Measurements from ENCODE around the gene C12orf75. TPM values are rescaled to one million over a fixed set of nuclear protein-coding genes. Genes with fewer than 3 reads are reported as not detected.
"Not testable (repeated sequence)": the region's sequence is repeated elsewhere in the genome, so short reads cannot be mapped to it uniquely, and the experiment has no call there.

Gene C12orf75
- 1.2 TPM for total RNA-seq
- long read RNA-seq, partial matches to known transcripts = 0 of 1 reads
- long read RNA-seq, other reads (novel, unspliced or antisense) = 0 of 1 reads

- DNase-seq (ENCODE audit: missing footprints) = peak; percentile 74
- intact Hi-C loops (cut with DNase I) = no loop called here
- peak; percentile 76 for ATAC-seq
Observed at GRCh38 chr12:105330283-105330930, at the start of gene C12orf75. Gene C12orf75 (plus strand): TSS chr12:105330691. CDS start chr12:105330892, 201 bp downstream.

GRCh38 chr12:105280966-105281693 is 49.4 kb upstream of the C12orf75 start:
- DNase-seq (ENCODE audit: missing footprints) (no peak), ATAC-seq (no peak)
- intact Hi-C loops (cut with DNase I) = loop anchor here (5.0 kb wide), 1 partner anchor 101 kb away; no protein-coding TSS in a partner anchor

- ATAC-seq = no peak
- DNase-seq (ENCODE audit: missing footprints) = no peak
- intact Hi-C loops (cut with DNase I) = loop anchor here (5.0 kb wide), 1 partner anchor 101 kb away; no protein-coding TSS in a partner anchor
Observed at GRCh38 chr12:105281694-105282049, 48.8 kb upstream of the C12orf75 start.

GRCh38 chr12:105285378-105285777 is 45.1 kb upstream of the C12orf75 start:
- DNase-seq (ENCODE audit: missing footprints) = no peak
- no peak for ATAC-seq
- intact Hi-C loops (cut with DNase I) = no loop called here

- intact Hi-C loops (cut with DNase I) = no loop called here
- ATAC-seq = no peak
- no peak for DNase-seq (ENCODE audit: missing footprints)
Observed at GRCh38 chr12:105287408-105287807, 43.1 kb upstream of the C12orf75 start.

GRCh38 chr12:105288311-105288996 is 42.0 kb upstream of the C12orf75 start:
- no peak for DNase-seq (ENCODE audit: missing footprints)
- ATAC-seq = no peak
- intact Hi-C loops (cut with DNase I) = no loop called here

- ATAC-seq (no peak), DNase-seq (ENCODE audit: missing footprints) (no peak)
- intact Hi-C loops (cut with DNase I) = no loop called here
Observed at GRCh38 chr12:105289114-105289904, 41.2 kb upstream of the C12orf75 start.

GRCh38 chr12:105291531-105291930 is 39.0 kb upstream of the C12orf75 start:
- ATAC-seq (no peak), DNase-seq (ENCODE audit: missing footprints) (no peak)
- intact Hi-C loops (cut with DNase I) = no loop called here

GRCh38 chr12:105292705-105293104 is 37.8 kb upstream of the C12orf75 start:
- ATAC-seq (no peak), DNase-seq (ENCODE audit: missing footprints) (no peak)
- intact Hi-C loops (cut with DNase I) = no loop called here

GRCh38 chr12:105293187-105293586 is 37.3 kb upstream of the C12orf75 start:
- DNase-seq (ENCODE audit: missing footprints) (no peak), ATAC-seq (no peak)
- intact Hi-C loops (cut with DNase I) = no loop called here

- ATAC-seq (no peak), DNase-seq (ENCODE audit: missing footprints) (no peak)
- intact Hi-C loops (cut with DNase I) = no loop called here
Observed at GRCh38 chr12:105294161-105294560, 36.3 kb upstream of the C12orf75 start.

- no peak for DNase-seq (ENCODE audit: missing footprints)
- no peak for ATAC-seq
- intact Hi-C loops (cut with DNase I) = no loop called here
Observed at GRCh38 chr12:105294886-105295479, 35.5 kb upstream of the C12orf75 start.

- DNase-seq (ENCODE audit: missing footprints) = no peak
- intact Hi-C loops (cut with DNase I) = no loop called here
- no peak for ATAC-seq
Observed at GRCh38 chr12:105296116-105297089, 34.1 kb upstream of the C12orf75 start.

- ATAC-seq (no peak), DNase-seq (ENCODE audit: missing footprints) (no peak)
- intact Hi-C loops (cut with DNase I) = no loop called here
Observed at GRCh38 chr12:105300883-105301282, 29.6 kb upstream of the C12orf75 start.

- DNase-seq (ENCODE audit: missing footprints) (no peak), ATAC-seq (no peak)
- intact Hi-C loops (cut with DNase I) = no loop called here
Observed at GRCh38 chr12:105301696-105302095, 28.8 kb upstream of the C12orf75 start.

- DNase-seq (ENCODE audit: missing footprints); intact Hi-C loops (cut with DNase I); ATAC-seq: not testable (repeated sequence)
Observed at GRCh38 chr12:105302986-105303385, 27.5 kb upstream of the C12orf75 start.

- intact Hi-C loops (cut with DNase I); DNase-seq (ENCODE audit: missing footprints); ATAC-seq: not testable (repeated sequence)
Observed at GRCh38 chr12:105304626-105305025, 25.9 kb upstream of the C12orf75 start.
